Muscle of back (tissue), 13 donors: Measurements from ENCODE around the gene NXPE1. TPM values are rescaled to one million over a fixed set of nuclear protein-coding genes. Genes with fewer than 3 reads are reported as not detected.
A peak's percentile ranks its signal among the peaks of the same experiment; 100 is the strongest.
"Not testable (repeated sequence)": the region's sequence is repeated elsewhere in the genome, so short reads cannot be mapped to it uniquely, and the experiment has no call there.

Experiments used
- DNase-seq, 3 donors: peaks; one replicate each; pipeline versions ENCODE4 v3.0.0 to v3.0.0-alpha.2; 2013
- long read RNA-seq, 9 donors: transcript quantifications; one replicate each; lab custom pipeline, GENCODE V29; 2026
- polyA plus RNA-seq, 10 donors: library from polyadenylated mRNA; unstranded; fragments of 120-200 nt; gene quantifications; one replicate each; pipeline ENCODE4 v1.2.1, GENCODE V29; 2013; ENCODE audit not compliant: insufficient read length in 10 of 10

The NXPE1 gene
- under 1 TPM in 4 of 10 donors, not detected in 6; 0.05 to 0.36 (median 0.14) TPM for polyA plus RNA-seq
- long read RNA-seq, donor 1: 0 reads
- long read RNA-seq, donor 2: 0 reads
- long read RNA-seq, donor 3: 0 reads
- long read RNA-seq, donor 4: 0 reads
- long read RNA-seq, donor 5: 0 reads
- long read RNA-seq, donor 6: 0 reads
- long read RNA-seq, donor 7: 0 reads
- long read RNA-seq, donor 8: 0 reads
- long read RNA-seq, donor 9: 0 reads

DNA sequence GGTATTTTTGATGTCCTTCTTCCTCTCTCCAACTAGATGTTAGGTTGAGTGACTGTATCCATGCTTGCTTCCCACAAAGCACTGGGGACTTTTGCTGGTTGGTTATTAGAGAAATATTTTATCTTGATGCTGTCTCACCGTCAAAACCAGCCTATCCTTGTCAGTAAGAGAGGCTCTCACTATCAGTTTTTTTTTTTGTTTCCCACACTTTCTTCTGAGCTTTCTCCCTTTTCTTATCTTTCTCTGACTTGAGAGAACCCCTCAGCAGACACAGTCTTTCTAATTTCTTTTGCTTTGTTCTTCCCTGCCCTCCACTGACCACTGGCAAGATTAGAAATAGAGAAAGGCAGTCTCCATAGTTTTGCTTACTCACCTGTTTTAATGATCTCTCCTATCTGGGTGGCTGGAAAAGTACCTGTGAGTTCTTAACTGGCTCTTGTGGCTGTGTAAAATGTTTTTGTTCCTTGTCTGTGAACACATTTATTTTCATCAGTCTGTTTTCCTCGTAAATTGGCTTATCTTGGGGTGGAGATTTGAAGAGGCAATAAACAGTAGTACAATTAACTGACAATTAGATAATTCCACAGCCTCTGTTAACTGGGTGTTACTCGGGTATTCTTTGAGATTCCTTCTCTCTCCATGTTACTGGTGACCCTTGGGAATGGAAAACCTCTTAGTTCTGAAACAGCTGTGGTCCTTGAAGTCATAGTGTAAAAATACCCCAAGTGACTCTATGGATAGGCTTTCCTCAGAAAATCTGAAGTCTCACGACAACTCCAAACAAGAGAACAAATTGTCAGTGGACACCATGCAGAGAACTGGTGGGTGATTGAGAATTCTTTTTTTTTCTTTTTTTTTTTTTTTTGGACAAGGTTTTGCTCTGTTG lies at the start of gene NXPE1:
TSS of gene NXPE1 (minus strand) at position 457 of the 886 bp plus-strand sequence. CDS start 8,680 bp downstream, outside the sequence.
- no peak for DNase-seq

DNA sequence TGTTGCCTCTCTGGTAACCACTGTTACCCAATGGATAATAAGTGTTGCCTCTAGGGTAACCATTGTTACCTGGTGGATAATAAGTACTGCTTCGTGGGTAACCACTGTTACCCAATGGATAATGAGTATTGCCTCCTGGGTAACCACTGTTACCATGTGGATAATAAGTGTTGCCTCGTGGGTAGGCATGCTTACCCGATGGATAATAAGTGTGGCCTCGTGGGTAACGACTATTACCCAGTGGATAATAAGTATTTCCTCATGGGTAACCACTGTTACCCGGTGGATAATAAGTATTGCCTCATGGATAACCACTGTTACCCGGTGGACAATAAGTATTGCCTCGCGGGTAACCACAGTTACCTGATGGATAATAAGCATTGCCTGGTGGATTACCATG lies 49.7 kb upstream of the NXPE1 start:
- DNase-seq: no peak

- DNase-seq: not testable (repeated sequence)
These were observed 48.9 kb upstream of the NXPE1 start for GRCh38 chr11:114608605-114609004.

DNA sequence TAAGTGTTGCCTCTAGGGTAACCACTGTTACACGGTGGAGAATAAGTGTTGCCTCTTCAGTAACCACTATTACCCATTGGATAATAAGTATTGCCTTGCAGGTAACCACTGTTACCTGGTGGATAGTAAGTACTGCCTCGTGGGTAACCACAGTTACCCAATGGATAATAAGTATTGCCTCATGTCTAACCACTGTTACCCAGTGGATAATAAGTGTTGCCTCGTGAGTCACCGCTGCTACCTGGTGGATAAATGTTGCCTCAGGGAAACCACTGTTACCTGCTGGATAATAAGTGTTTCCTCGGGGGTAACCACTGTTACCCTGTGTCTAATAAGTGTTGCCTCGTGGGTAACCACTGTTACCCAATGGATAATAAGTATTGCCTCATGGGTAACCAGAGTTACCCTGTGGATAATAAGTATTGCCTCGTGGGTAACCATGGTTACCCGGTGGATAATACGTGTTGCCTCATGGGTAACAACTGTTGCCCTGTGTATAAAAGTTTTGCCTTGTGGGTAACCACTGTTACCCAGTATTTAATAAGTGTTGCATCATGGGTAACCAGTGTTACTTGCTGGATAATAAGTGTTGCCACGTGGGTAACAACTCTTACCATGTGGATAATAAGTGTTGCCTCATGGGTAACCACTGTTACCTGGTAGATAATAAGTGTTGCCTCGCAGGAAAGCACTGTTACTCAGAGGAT lies 48.2 kb upstream of the NXPE1 start:
- DNase-seq: no peak

DNA sequence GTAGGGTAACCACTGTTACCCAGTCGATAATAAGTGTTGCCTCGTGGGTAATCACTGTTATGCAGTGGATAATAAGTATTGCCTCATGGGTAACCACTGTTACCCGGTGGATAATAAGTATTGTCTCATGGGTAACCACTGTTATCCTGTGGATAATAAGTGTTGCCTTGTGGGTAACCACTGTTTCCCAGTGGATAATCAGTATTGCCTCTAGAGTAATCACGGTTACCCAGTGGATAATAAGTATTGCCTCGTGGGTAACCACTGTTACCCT lies 47.1 kb upstream of the NXPE1 start:
- DNase-seq: not testable (repeated sequence)

- DNase-seq: no peak
These were observed 46.5 kb upstream of the NXPE1 start for GRCh38 chr11:114606003-114606801.

- no peak for DNase-seq
These were observed 45.7 kb upstream of the NXPE1 start for GRCh38 chr11:114605370-114605769.

- no peak for DNase-seq
These were observed 45.2 kb upstream of the NXPE1 start for GRCh38 chr11:114604886-114605285.

DNA sequence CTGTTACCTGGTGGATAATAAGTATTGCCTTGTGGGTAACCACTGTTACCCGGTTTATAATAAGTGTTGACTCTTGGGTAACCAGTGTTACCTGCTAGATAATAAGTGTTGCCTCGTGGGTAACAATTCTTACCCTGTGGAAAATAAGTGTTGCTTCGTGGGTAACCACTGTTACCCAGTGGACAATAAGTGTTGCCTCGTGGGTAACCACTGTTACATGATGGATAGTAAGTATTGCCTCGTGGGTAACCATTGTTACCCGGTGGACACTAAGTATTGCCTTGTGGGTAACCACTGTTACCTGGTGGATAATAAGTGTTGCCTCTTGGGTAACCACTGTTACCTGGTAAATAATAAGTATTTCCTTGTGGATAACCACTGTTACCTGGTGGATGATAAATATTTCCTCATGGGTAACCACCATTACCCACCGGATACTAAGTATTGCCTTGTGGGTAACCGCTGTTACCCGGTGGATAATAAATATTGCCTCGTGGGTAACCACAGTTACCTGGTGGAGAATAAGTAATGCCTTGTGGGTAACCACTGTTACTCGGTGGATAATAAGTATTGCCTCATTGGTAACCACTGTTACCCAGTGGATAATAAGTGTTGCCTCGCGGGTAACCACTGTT lies 44.6 kb upstream of the NXPE1 start:
- no peak for DNase-seq

- DNase-seq: not testable (repeated sequence)
These were observed 43.5 kb upstream of the NXPE1 start for GRCh38 chr11:114603151-114603550.

DNA sequence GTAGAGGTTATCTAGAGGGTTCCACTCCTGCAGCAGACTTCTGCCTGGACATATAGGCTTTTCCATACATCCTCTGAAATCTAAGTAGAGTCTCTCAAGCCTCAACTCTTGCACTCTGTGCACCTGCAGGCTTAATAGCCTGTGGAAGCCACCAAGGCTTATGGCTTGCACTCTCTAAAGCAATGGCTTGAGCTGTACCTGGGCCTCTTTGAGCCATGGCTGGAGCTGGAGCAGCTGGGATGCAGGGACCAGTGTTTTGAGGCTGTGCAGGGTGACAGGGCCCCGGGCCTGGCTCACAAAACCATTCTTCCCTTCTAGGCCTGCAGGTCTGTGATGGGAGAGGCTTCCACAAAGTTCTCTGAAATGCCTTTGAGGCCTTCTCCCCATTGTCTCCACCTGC lies 38.8 kb upstream of the NXPE1 start:
- no peak for DNase-seq

DNA sequence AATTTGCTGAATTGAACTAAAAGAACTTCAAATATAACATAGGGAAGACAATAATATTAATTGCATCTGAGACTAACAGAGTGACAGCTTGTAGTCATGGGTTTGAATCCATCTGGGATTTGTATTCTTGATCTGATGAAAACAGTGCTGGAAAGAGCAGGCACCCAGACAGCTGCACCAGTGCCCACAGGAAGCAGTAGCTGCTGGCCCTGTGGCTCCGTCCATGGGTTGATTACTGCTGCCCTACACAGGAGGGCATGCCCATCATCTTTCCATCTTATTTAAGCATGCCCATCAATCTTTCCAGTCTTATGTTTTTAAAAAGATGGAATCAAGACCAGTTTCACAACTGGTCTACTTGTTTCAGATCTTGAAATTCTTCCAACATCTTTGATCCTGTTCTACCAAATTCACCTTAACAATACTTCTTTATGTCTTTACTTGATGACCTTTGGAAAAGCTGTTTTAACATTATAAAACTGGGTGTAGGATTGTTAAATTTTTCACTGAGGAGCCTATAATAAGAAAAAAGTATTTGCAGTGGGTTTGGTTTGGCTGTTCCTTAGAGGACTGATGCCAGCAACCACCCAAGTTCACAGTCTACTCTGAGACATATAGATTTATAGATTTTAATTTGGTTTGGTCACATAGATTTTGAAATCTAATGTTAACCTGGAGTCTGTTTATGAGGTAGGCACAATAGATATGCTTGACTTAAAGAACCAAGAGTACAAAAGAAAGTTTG lies 36.7 kb upstream of the NXPE1 start:
- no peak for DNase-seq

DNA sequence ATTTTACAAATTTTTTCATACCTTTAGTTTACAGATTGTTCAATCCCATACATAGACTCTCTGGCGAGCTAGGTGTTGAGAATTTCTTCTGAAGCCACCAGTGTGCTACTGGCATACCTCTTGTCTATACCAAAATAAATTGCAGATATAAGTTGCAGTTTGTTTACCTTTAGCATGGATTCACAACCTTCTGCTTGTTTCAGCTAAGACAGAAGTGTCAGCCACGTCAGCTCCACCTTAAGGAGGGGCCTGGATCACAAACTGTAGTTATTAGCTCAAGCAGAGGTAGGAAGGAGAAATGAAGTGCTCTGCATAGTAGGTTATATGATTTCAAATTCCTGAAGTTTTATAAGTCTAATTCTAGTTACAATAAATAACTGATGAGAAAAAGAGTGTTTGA lies 35.9 kb upstream of the NXPE1 start, which contains the start of gene NXPE4:
TSS of gene NXPE4 (minus strand) at position 216 of the 400 bp plus-strand sequence. CDS start 1,027 bp downstream, outside the sequence.
- no peak for DNase-seq

GRCh38 chr11:114594703-114595102 lies 35.0 kb upstream of the NXPE1 start:
- DNase-seq: no peak

DNA sequence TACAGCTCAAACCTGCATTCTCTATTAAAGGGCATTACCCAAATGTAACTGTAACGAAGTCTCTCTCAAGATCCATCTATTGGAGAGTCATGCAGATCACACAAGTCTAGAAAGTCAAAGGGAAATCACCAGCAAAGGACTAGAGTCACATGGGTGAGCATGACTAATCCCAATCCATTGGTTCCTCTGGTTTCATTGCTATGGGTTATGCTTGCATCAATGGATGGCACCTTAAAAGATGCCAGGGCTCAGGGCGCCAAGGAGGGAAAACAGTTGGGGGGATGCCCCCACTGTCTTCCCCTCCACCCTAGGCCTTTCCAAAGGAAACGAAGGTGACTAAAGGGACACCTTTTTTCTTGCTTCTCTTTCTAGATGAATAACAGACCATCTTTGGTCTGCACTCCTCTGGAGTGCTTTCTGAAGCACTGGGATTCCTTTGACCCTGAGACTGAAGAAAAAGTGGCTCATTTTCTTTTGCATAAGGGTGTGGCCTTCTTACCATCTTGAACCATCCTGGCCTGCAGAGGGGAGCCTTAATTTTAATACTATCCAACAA lies 27.8 kb upstream of the NXPE1 start:
- DNase-seq: no peak

GRCh38 chr11:114586797-114587196 lies 27.1 kb upstream of the NXPE1 start:
- no peak for DNase-seq

- DNase-seq: no peak
These were observed 12.0 kb upstream of the NXPE1 start for GRCh38 chr11:114571712-114572111.

DNA sequence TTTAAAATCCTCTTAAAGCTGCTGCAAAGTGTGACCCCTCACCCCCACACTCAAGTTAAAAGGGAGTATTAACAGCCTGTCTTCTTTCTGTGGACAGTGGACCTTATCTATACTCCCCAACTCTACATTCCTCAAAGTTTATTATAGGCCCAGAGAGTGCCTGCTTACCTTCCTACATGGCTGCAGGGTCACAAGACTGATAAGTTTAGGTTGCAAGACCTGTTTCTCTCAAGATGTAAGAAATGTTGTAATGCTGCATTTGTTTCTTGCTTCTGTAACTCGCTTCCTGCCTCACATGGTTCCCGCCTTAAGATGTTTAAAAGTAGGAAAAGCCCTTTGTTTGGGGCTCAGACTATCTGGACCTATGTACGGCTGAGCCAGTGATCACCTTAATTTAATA lies 10.1 kb upstream of the NXPE1 start:
- no peak for DNase-seq

GRCh38 chr11:114566276-114566675 lies 6.6 kb upstream of the NXPE1 start:
- DNase-seq: peak in 1 of 3 donors; percentile 4

DNA sequence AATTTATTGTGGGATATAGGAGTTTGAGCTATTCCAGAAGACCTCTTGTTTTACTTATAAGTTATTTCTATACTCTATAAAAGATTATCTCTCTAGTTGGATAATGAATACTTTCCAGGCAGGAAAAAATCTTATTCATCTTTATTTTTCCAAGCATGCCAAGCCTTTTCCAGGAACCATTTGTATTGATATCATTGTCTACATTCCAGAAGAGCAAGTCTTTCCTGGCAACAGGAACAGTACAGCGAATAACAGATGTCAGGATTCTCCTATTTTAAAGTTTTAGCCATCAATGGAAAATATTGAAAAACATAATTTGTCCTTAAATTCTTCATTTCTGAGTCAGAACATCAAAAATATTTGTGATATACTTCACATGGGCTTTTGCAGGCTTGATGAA lies 5.2 kb upstream of the NXPE1 start:
- peak; percentile 39 to 68 (median 64) for DNase-seq
